ENCODE results near the gene NMNAT2.

The NMNAT2 gene

GRCh38 chr1:183300828-183301227 is 117.4 kb downstream of the NMNAT2 start:
- ATAC-seq: no peak
- no peak for TF ChIP-seq ZNF8 (CRISPR knock-in tag; IDR thresholded peaks at IDR 0.05)
- TF ChIP-seq OSR1 (CRISPR knock-in tag; IDR thresholded peaks at IDR 0.05): no peak
- TF ChIP-seq CSDC2 (CRISPR knock-in tag; IDR thresholded peaks at IDR 0.05): no peak
- no peak for TF ChIP-seq ZFP30 (CRISPR knock-in tag; IDR thresholded peaks at IDR 0.05)
- TF ChIP-seq TCF4 (CRISPR knock-in tag; IDR thresholded peaks at IDR 0.05; ENCODE audit: borderline replicate concordance): no peak
- TF ChIP-seq GLIS3 (CRISPR knock-in tag; IDR thresholded peaks at IDR 0.05): no peak
- no peak for TF ChIP-seq POU6F1 (CRISPR knock-in tag; IDR thresholded peaks at IDR 0.05; ENCODE audit: borderline replicate concordance, low read depth)
- TF ChIP-seq ZNF565 (CRISPR knock-in tag; conservative IDR thresholded peaks at IDR 0.05; ENCODE audit: low read depth): no peak
- no peak for TF ChIP-seq ZFP3 (CRISPR knock-in tag; IDR thresholded peaks at IDR 0.05)
- TF ChIP-seq CREB5 (CRISPR knock-in tag; IDR thresholded peaks at IDR 0.05; ENCODE audit: low read depth): no peak

GRCh38 chr1:183300395-183300794 is 117.8 kb downstream of the NMNAT2 start:
- ATAC-seq: no peak
- TF ChIP-seq PATZ1 (CRISPR knock-in tag; IDR thresholded peaks at IDR 0.05; ENCODE audit: borderline replicate concordance): no peak
- TF ChIP-seq ZNF565 (CRISPR knock-in tag; conservative IDR thresholded peaks at IDR 0.05; ENCODE audit: low read depth): no peak
- no peak for TF ChIP-seq ISL1 (CRISPR knock-in tag; IDR thresholded peaks at IDR 0.05)
- TF ChIP-seq OSR1 (CRISPR knock-in tag; IDR thresholded peaks at IDR 0.05): no peak
- no peak for TF ChIP-seq BACH2 (CRISPR knock-in tag; IDR thresholded peaks at IDR 0.05; ENCODE audit: borderline replicate concordance)
- TF ChIP-seq TOX (CRISPR knock-in tag; IDR thresholded peaks at IDR 0.05; ENCODE audit: borderline replicate concordance): no peak
- no peak for TF ChIP-seq TCF4 (CRISPR knock-in tag; IDR thresholded peaks at IDR 0.05; ENCODE audit: borderline replicate concordance)
- TF ChIP-seq CSRNP3 (CRISPR knock-in tag; IDR thresholded peaks at IDR 0.05): no peak
- TF ChIP-seq CREB5 (CRISPR knock-in tag; IDR thresholded peaks at IDR 0.05; ENCODE audit: low read depth): no peak
- TF ChIP-seq ZFP30 (CRISPR knock-in tag; IDR thresholded peaks at IDR 0.05): no peak
- no peak for TF ChIP-seq POU6F1 (CRISPR knock-in tag; IDR thresholded peaks at IDR 0.05; ENCODE audit: borderline replicate concordance, low read depth)
- no peak for TF ChIP-seq CSDC2 (CRISPR knock-in tag; IDR thresholded peaks at IDR 0.05)

GRCh38 chr1:183296782-183297181 is 121.4 kb downstream of the NMNAT2 start:
- no peak for TF ChIP-seq RARB (CRISPR knock-in tag; IDR thresholded peaks at IDR 0.05)
- TF ChIP-seq TSHZ2 (CRISPR knock-in tag; IDR thresholded peaks at IDR 0.05): no peak
- no peak for TF ChIP-seq GLIS3 (CRISPR knock-in tag; IDR thresholded peaks at IDR 0.05)
- no peak for ATAC-seq

Data from SK-N-SH treated with all-trans-retinoic acid at 6 μM for 48 hours (cell line).